Fibroblast of mammary gland (primary cell): ENCODE results near the gene TERT.

Source experiments
- DNase-seq: peaks from one replicate; pipeline ENCODE4 v3.0.0-alpha.2; 2010; ENCODE audit warnings: low read depth
- H3K4me3 ChIP-seq: 2 replicates; pipeline ENCODE4 v1.5.1; 2011; ENCODE audit warnings: low read depth, mild to moderate bottlenecking, low read length, moderate library complexity; ENCODE audit not compliant: control insufficient read depth
- TF ChIP-seq, protein P1 (sequence below): conservative IDR thresholded peaks from 2 replicates; pipeline ENCODE4 v1.5.1; 2011; ENCODE audit warnings: low read depth, low read length, inconsistent platforms; ENCODE audit not compliant: control insufficient read depth, insufficient read depth

TERT gene

GRCh38 chr5:1315709-1316587, 21.1 kb upstream of the TERT start:
- no peak for DNase-seq
- TF ChIP-seq, protein P1, sequence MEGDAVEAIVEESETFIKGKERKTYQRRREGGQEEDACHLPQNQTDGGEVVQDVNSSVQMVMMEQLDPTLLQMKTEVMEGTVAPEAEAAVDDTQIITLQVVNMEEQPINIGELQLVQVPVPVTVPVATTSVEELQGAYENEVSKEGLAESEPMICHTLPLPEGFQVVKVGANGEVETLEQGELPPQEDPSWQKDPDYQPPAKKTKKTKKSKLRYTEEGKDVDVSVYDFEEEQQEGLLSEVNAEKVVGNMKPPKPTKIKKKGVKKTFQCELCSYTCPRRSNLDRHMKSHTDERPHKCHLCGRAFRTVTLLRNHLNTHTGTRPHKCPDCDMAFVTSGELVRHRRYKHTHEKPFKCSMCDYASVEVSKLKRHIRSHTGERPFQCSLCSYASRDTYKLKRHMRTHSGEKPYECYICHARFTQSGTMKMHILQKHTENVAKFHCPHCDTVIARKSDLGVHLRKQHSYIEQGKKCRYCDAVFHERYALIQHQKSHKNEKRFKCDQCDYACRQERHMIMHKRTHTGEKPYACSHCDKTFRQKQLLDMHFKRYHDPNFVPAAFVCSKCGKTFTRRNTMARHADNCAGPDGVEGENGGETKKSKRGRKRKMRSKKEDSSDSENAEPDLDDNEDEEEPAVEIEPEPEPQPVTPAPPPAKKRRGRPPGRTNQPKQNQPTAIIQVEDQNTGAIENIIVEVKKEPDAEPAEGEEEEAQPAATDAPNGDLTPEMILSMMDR, result no peak
- H3K4me3 ChIP-seq, result no peak overlapping the region

- TF ChIP-seq, protein P1, result no peak
- no peak for DNase-seq
- H3K4me3 ChIP-seq, result no peak overlapping the region
These were observed 20.3 kb upstream of the TERT start for GRCh38 chr5:1315018-1315708.

GRCh38 chr5:1314564-1314982, 19.7 kb upstream of the TERT start:
- no peak overlapping the region for H3K4me3 ChIP-seq
- DNase-seq, result no peak
- TF ChIP-seq, protein P1, result no peak

DNA sequence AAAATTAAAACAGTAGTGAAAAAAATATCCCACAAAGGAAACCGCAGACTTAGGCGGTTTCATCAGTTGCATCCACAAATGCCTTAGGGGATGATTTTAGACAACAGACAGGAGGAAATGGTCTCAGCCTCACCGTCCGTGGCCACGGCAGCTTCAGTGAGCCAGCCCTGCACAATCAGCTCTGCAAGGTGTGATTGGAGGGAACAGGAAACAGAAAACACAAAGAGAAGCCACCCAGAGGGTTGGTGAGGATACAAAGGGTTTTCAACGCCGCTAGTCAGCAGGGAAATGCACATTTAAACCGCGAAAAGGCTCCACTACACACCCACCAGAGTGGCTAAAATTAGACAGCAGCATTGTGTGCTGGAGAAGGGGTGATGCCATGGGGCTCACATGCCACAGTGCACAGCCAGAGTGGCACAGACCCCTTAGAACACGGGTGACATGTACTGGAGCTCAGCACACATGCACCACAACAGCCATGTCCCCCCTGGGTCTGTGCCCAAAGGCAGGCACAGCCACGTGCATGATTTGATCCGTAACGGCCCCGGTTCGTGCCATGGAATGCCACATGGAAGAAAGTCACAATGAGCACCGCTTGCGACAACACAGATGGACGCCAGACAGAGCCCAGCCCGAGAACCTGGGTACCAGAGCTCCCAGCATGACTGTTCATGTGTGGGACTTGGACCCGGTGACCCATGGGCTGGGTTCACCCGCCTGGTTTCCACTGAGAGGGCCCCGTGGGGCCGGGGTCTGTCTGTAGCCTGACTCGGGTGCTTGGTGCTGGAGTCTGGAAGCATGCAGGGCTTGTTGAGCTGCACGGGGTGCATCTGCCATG, 18.3 kb upstream of the TERT start:
- DNase-seq, result no peak
- TF ChIP-seq, protein P1, result no peak
- no peak overlapping the region for H3K4me3 ChIP-seq

DNA sequence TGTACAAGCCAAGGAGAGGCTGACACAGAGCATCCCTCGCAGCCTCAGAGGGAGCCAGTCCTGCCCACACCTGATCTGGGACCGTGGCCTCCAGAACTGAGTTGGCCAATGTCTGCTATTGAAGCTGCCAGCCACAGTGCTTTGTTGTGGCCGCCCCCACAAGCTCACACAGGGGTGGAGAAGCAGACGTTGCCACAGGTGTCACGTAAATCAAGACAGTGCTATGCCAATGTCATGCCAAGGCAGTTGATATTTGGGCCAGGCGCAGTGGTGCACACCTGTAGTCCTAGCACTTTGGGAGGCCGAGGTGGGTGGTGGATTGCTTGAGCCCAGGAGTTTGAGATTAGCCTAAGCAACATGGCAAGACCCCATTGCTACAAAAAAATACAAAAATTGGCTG, 17.3 kb upstream of the TERT start:
- TF ChIP-seq, protein P1, result no peak
- no peak for DNase-seq
- no peak overlapping the region for H3K4me3 ChIP-seq

GRCh38 chr5:1311439-1312055, 16.7 kb upstream of the TERT start:
- no peak for DNase-seq
- no peak overlapping the region for H3K4me3 ChIP-seq
- TF ChIP-seq, protein P1, result no peak
